Naive thymus-derived CD4-positive, alpha-beta T cell (primary cell): Measurements from ENCODE around the gene SLC22A17. TPM values are rescaled to one million over a fixed set of nuclear protein-coding genes. Genes with fewer than 3 reads are reported as not detected.

Experiments used
- ATAC-seq: fragments of 150-1000 bp; cut with Tn5 transposase; 2 replicates; pipeline ENCODE4 v1.10.0; 2021; ENCODE audit warnings: mild to moderate bottlenecking, moderate library complexity
- CTCF ChIA-PET: fragments of 350-600 bp; sonication (Branson Sonifier 250); formaldehyde crosslinking; loops from one replicate; lab custom pipeline; 2021; ENCODE audit warnings: antibody characterized with exemption; lab: Charles Lee
- POLR2A ChIA-PET: fragments of 350-600 bp; sonication (Branson Sonifier 250); formaldehyde crosslinking; loops from one replicate; lab custom pipeline; 2021; ENCODE audit warnings: antibody characterized with exemption, inconsistent platforms; lab: Charles Lee
- DNase-seq, 9 donors: peaks; one replicate each; pipeline versions ENCODE4 v3.0.0 to v3.0.0-alpha.2; 2020 to 2022; ENCODE audit warnings: mixed read lengths in 1 of 9
- H3K27ac ChIP-seq: one replicate; pipeline ENCODE4 v1.7.0; 2013; ENCODE audit warnings: mild to moderate bottlenecking, low read depth, low read length, moderate library complexity
- H3K27me3 ChIP-seq, 2 donors: one replicate each; pipeline ENCODE4 v1.7.0; 2013; ENCODE audit warnings: low read length in 2 of 2, mild to moderate bottlenecking in 2 of 2, moderate library complexity in 2 of 2; ENCODE audit not compliant: control insufficient read depth in 2 of 2, insufficient read depth in 2 of 2
- H3K36me3 ChIP-seq, 3 experiments: 1 replicate in 2 of 3; 2 replicates in 1 of 3; pipeline ENCODE4 v1.7.0; 2013; ENCODE audit warnings: low read length in 3 of 3, mild to moderate bottlenecking in 3 of 3, moderate library complexity in 1 of 3; ENCODE audit not compliant: insufficient read depth in 3 of 3, control insufficient read depth in 2 of 3
- H3K4me1 ChIP-seq, 2 donors: one replicate each; pipeline ENCODE4 v1.7.0; 2013; ENCODE audit warnings: low read length in 2 of 2, mild to moderate bottlenecking in 2 of 2, moderate library complexity in 1 of 2; ENCODE audit not compliant: control insufficient read depth in 2 of 2, insufficient read depth in 2 of 2
- H3K4me3 ChIP-seq: 2 replicates; pipeline ENCODE4 v1.7.0; 2013; ENCODE audit warnings: mild to moderate bottlenecking, low read length
- H3K9me3 ChIP-seq, 3 experiments: 1 replicate in 2 of 3; 2 replicates in 1 of 3; pipeline ENCODE4 v1.7.0; 2013; ENCODE audit warnings: low read length in 3 of 3; ENCODE audit not compliant: control insufficient read depth in 2 of 3
- H3K27ac Mint-ChIP-seq, 9 donors: one replicate each; pipeline ENCODE4 v1.8.0; 2020 to 2022; ENCODE audit warnings: mixed read lengths in 9 of 9, mild to moderate bottlenecking in 8 of 9, moderate library complexity in 5 of 9, inconsistent platforms in 2 of 9
- H3K27me3 Mint-ChIP-seq, 5 donors: one replicate each; pipeline ENCODE4 v1.8.0; 2021 to 2022; ENCODE audit warnings: mixed read lengths in 5 of 5, mild to moderate bottlenecking in 1 of 5
- H3K36me3 Mint-ChIP-seq, 5 donors: one replicate each; pipeline ENCODE4 v1.8.0; 2020 to 2022; ENCODE audit warnings: mixed read lengths in 5 of 5, mild to moderate bottlenecking in 3 of 5, inconsistent platforms in 1 of 5
- H3K4me1 Mint-ChIP-seq, 7 donors: one replicate each; pipeline ENCODE4 v1.8.0; 2020 to 2022; ENCODE audit warnings: mixed read lengths in 7 of 7, mild to moderate bottlenecking in 3 of 7, inconsistent platforms in 1 of 7
- H3K4me3 Mint-ChIP-seq, 10 donors: one replicate each; pipeline ENCODE4 v1.8.0; 2020 to 2022; ENCODE audit warnings: mild to moderate bottlenecking in 10 of 10, mixed read lengths in 10 of 10, moderate library complexity in 6 of 10, inconsistent platforms in 2 of 10
- H3K9me3 Mint-ChIP-seq, 11 donors: one replicate each; pipeline ENCODE4 v1.8.0; 2020 to 2022; ENCODE audit warnings: mixed read lengths in 11 of 11, mild to moderate bottlenecking in 4 of 11, inconsistent platforms in 1 of 11, moderate library complexity in 1 of 11
- intact Hi-C, 2 donors: fragments of 100-400 bp; cut with micrococcal nuclease; formaldehyde crosslinking; loops; one replicate each; pipeline ENCODE4 v1.15.1; 2023
- polyA plus RNA-seq, 2 donors: library from polyadenylated mRNA; unstranded; fragments of 300-500 nt; fragmentation: Illumina TruSeq; gene quantifications; one replicate each; pipeline ENCODE4 v1.2.3, GENCODE V29; 2021
- total RNA-seq, 6 experiments: library from RNA in 5 of 6; stranded (reverse) in 5 of 6; gene quantifications; 1 replicate in 5 of 6; 2 replicates in 1 of 6; pipeline ENCODE4 v1.2.3 and lab custom pipeline; 2021 to 2026

The SLC22A17 gene
- total and polyA plus RNA-seq, 7 experiments from 2014 or later: 1.9 to 30.0 (median 10.8) TPM

DNA sequence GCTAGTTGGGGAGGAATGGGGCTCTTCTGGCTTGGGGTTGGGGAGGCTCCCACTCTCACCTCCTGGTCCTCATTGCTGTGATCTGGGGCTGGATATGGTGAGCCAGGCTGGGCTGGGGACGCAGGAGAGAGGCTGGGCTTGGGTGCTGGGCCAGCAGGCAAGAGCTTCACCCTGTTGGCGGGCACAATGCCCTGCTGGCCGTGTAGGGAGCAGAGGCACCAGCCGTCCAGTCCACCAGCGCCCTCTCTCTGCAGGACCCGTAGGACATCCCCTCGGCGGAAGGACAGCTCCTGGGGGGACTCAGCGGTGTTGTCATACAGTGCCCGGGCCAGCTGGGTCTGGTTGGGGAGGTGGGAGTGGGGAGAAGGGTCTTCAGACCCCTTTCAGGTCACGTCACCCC lies 7.8 kb upstream of the SLC22A17 start:
- Mint-ChIP-seq H3K4me3 (no peak overlapping the region), H3K4me1 (peaks cover 0 to 5% (median 3%) of the 10 kb centered on the region in 7 donors), H3K9me3 (no peaks in the 10 kb centered on the region), H3K27ac (no peak overlapping the region), H3K36me3 (no peaks in the 10 kb centered on the region), H3K27me3 (peaks cover 9 to 21% (median 19%) of the 10 kb centered on the region in 5 donors)
- CTCF ChIA-PET: interaction anchor here (1.4 kb wide), 1 partner anchor 93 kb away, joined by 3 read pairs; no protein-coding TSS in a partner anchor
- Histone ChIP-seq H3K36me3 (no peaks in the 10 kb centered on the region), H3K9me3 (no peaks in the 10 kb centered on the region), H3K4me3 (no peak overlapping the region), H3K4me1 (no peaks in the 10 kb centered on the region), H3K27ac (no peak overlapping the region), H3K27me3 (no peaks in the 10 kb centered on the region)
- no peak for DNase-seq
- POLR2A ChIA-PET: no interaction called here
- ATAC-seq: no peak
- intact Hi-C loops: no loop called here

- no peak for DNase-seq
- Mint-ChIP-seq H3K4me1 (peaks cover 0 to 4% (median 2%) of the 10 kb centered on the region in 7 donors), H3K9me3 (no peaks in the 10 kb centered on the region), H3K4me3 (no peak overlapping the region), H3K27me3 (peaks cover 8 to 26% (median 24%) of the 10 kb centered on the region in 5 donors), H3K27ac (no peak overlapping the region), H3K36me3 (no peaks in the 10 kb centered on the region)
- Histone ChIP-seq H3K4me1 (no peaks in the 10 kb centered on the region), H3K9me3 (no peaks in the 10 kb centered on the region), H3K27ac (no peak overlapping the region), H3K36me3 (no peaks in the 10 kb centered on the region), H3K27me3 (no peaks in the 10 kb centered on the region), H3K4me3 (no peak overlapping the region)
- intact Hi-C loops: no loop called here
- ChIA-PET CTCF (interaction anchor here (1.4 kb wide), 1 partner anchor 92 kb away, joined by 3 read pairs; no protein-coding TSS in a partner anchor), POLR2A (no interaction called here)
- peak; percentile 6 for ATAC-seq
Observed at GRCh38 chr14:23359722-23360447, 7.2 kb upstream of the SLC22A17 start.

GRCh38 chr14:23359167-23359626 lies 6.5 kb upstream of the SLC22A17 start:
- Histone ChIP-seq H3K4me1 (no peaks in the 10 kb centered on the region), H3K27ac (no peak overlapping the region), H3K36me3 (no peaks in the 10 kb centered on the region), H3K27me3 (no peaks in the 10 kb centered on the region), H3K4me3 (no peak overlapping the region), H3K9me3 (no peaks in the 10 kb centered on the region)
- CTCF ChIA-PET: no interaction called here
- no peaks in the 10 kb centered on the region for H3K36me3 Mint-ChIP-seq
- ATAC-seq: peak; percentile 11
- POLR2A ChIA-PET: no interaction called here
- peaks cover 1 to 26% (median 17%) of the 10 kb centered on the region in 5 donors for H3K27me3 Mint-ChIP-seq
- intact Hi-C loops: no loop called here
- H3K27ac Mint-ChIP-seq: no peak overlapping the region
- no peaks in the 10 kb centered on the region for H3K9me3 Mint-ChIP-seq
- no peak overlapping the region for H3K4me3 Mint-ChIP-seq
- no peaks in the 10 kb centered on the region for H3K4me1 Mint-ChIP-seq
- DNase-seq: no peak

GRCh38 chr14:23358553-23359166 lies 6.0 kb upstream of the SLC22A17 start:
- POLR2A ChIA-PET: no interaction called here

DNA sequence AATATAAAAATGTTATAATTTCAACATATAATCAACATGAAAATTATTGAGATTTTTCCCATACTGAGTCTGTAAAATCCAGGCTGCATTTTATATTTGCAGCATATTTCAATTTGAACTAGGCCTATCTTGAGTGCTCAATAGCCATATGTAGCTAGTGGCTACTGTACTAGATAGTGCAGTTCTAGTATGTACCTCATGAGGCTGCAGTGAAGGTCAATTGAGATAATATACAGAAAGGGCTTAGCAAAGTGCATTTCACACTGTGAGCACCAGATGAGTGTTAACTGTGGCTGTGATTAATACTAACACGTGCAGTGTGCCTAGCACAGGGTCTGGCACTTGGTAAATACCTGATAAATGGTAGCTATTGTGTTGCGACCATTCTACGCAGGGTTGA lies 5.4 kb upstream of the SLC22A17 start:
- no peak overlapping the region for H3K27ac ChIP-seq
- Mint-ChIP-seq H3K36me3 (no peaks in the 10 kb centered on the region), H3K27ac (no peak overlapping the region), H3K4me1 (peaks cover under 1 to 11% (median 4%) of the 10 kb centered on the region in 7 donors), H3K4me3 (no peak overlapping the region), H3K9me3 (peaks cover 0 to 1% (median 0%) of the 10 kb centered on the region in 11 donors), H3K27me3 (peaks cover 0 to 33% (median 19%) of the 10 kb centered on the region in 5 donors)
- no peaks in the 10 kb centered on the region for H3K27me3 ChIP-seq
- intact Hi-C loops: no loop called here
- H3K9me3 ChIP-seq: no peaks in the 10 kb centered on the region
- DNase-seq (no peak), ATAC-seq (no peak)
- no peaks in the 10 kb centered on the region for H3K36me3 ChIP-seq
- no peak overlapping the region for H3K4me3 ChIP-seq
- ChIA-PET POLR2A (no interaction called here), CTCF (no interaction called here)
- no peaks in the 10 kb centered on the region for H3K4me1 ChIP-seq

More at GRCh38 chr14:23358553-23359166, 6.0 kb upstream of the SLC22A17 start:
- H3K36me3 Mint-ChIP-seq: no peaks in the 10 kb centered on the region
- Histone ChIP-seq H3K4me3 (no peak overlapping the region), H3K9me3 (no peaks in the 10 kb centered on the region), H3K27me3 (no peaks in the 10 kb centered on the region), H3K4me1 (no peaks in the 10 kb centered on the region), H3K27ac (no peak overlapping the region), H3K36me3 (no peaks in the 10 kb centered on the region)
- H3K27me3 Mint-ChIP-seq: peaks cover 0 to 27% (median 13%) of the 10 kb centered on the region in 5 donors
- DNase-seq (no peak), ATAC-seq (peak; percentile 8)
- H3K27ac Mint-ChIP-seq: no peak overlapping the region
- H3K9me3 Mint-ChIP-seq: peaks cover 0 to 1% (median 0%) of the 10 kb centered on the region in 11 donors
- peaks cover 0 to 5% (median 0%) of the 10 kb centered on the region in 7 donors for H3K4me1 Mint-ChIP-seq
- no peak overlapping the region for H3K4me3 Mint-ChIP-seq
- intact Hi-C loops: no loop called here
- CTCF ChIA-PET: no interaction called here

- H3K27me3 ChIP-seq: no peaks in the 10 kb centered on the region
- Mint-ChIP-seq H3K4me3 (no peak overlapping the region), H3K9me3 (peaks cover 0 to 1% (median 0%) of the 10 kb centered on the region in 11 donors), H3K27me3 (peaks cover 0 to 38% (median 22%) of the 10 kb centered on the region in 5 donors), H3K27ac (no peak overlapping the region), H3K36me3 (no peaks in the 10 kb centered on the region), H3K4me1 (peaks cover 4 to 14% (median 8%) of the 10 kb centered on the region in 7 donors)
- ChIA-PET CTCF (no interaction called here), POLR2A (no interaction called here)
- no peaks in the 10 kb centered on the region for H3K36me3 ChIP-seq
- DNase-seq (no peak), ATAC-seq (no peak)
- no peaks in the 10 kb centered on the region for H3K4me1 ChIP-seq
- intact Hi-C loops: no loop called here
- H3K27ac ChIP-seq: no peak overlapping the region
- H3K9me3 ChIP-seq: no peaks in the 10 kb centered on the region
- H3K4me3 ChIP-seq: no peak overlapping the region
Observed at GRCh38 chr14:23357261-23357660, 4.6 kb upstream of the SLC22A17 start.
